SU-DHL-6 (cell line): ENCODE results near the gene VTCN1.

Source experiments
- CTCF ChIP-seq: fragments of 200-600 bp; sonication (generic); IDR thresholded peaks from one replicate; pipeline ENCODE4 v1.5.1; 2017; ENCODE audit warnings: antibody characterized with exemption, mild to moderate bottlenecking, low read length, moderate library complexity; ENCODE audit not compliant: insufficient read depth, poor library complexity, severe bottlenecking
- EZH2phosphoT487 ChIP-seq: fragments of 200-600 bp; sonication (generic), shearing (Covaris generic); conservative IDR thresholded peaks from 2 replicates; pipeline ENCODE4 v1.6.1; 2018; ENCODE audit warnings: mild to moderate bottlenecking, antibody characterized with exemption, low read length, moderate library complexity, mixed read lengths

- TF ChIP-seq CTCF, result no peak
- TF ChIP-seq EZH2phosphoT487, result no peak
These were observed 28.7 kb upstream of the VTCN1 start for GRCh38 chr1:117239467-117239866.
